Common myeloid progenitor, CD34-positive (primary cell): ENCODE results near the gene TENM3.
"Not testable (repeated sequence)": the region's sequence is repeated elsewhere in the genome, so short reads cannot be mapped to it uniquely, and the experiment has no call there.

Source experiments
- CTCF ChIA-PET: fragments of 350-600 bp; sonication (Branson Sonifier 250); formaldehyde crosslinking; loops from one replicate; lab custom pipeline; 2021; ENCODE audit warnings: antibody characterized with exemption; lab: Charles Lee
- POLR2A ChIA-PET: fragments of 350-600 bp; sonication (Branson Sonifier 250); formaldehyde crosslinking; loops from one replicate; lab custom pipeline; 2021; ENCODE audit warnings: antibody characterized with exemption; lab: Charles Lee
- DNase-seq, 3 donors: peaks; one replicate each; pipeline versions ENCODE4 v3.0.0 to v3.0.0-alpha.2; 2013
- H3K27ac ChIP-seq, 2 experiments: 1 replicate in 1 of 2; 2 replicates in 1 of 2; pipeline ENCODE4 v1.7.0; 2013; ENCODE audit warnings: inconsistent platforms in 2 of 2, low read length in 2 of 2, mild to moderate bottlenecking in 2 of 2, low read depth in 1 of 2, moderate library complexity in 1 of 2; ENCODE audit not compliant: severe bottlenecking in 2 of 2, insufficient read depth in 1 of 2, poor library complexity in 1 of 2
- H3K27me3 ChIP-seq, 5 experiments: replicated peaks in 2 of 5; 1 replicate in 3 of 5; 2 replicates in 2 of 5; pipeline versions ENCODE4 v1.6.1 to v1.7.0; 2013; ENCODE audit warnings: low read length in 4 of 5, mild to moderate bottlenecking in 2 of 5, moderate library complexity in 2 of 5, inconsistent platforms in 1 of 5; ENCODE audit not compliant: insufficient read depth in 5 of 5, control insufficient read depth in 4 of 5
- H3K36me3 ChIP-seq, 4 experiments: 1 replicate in 2 of 4; 2 replicates in 2 of 4; pipeline versions ENCODE4 v1.6.1 to v1.7.0; 2013; ENCODE audit warnings: low read length in 3 of 4, control low read depth in 1 of 4, mild to moderate bottlenecking in 1 of 4; ENCODE audit not compliant: control insufficient read depth in 4 of 4, insufficient read depth in 4 of 4
- H3K4me1 ChIP-seq, 4 experiments: 1 replicate in 3 of 4; 2 replicates in 1 of 4; pipeline versions ENCODE4 v1.6.1 to v1.7.1; 2013; ENCODE audit warnings: low read length in 3 of 4, mild to moderate bottlenecking in 3 of 4, control low read depth in 1 of 4, inconsistent platforms in 1 of 4, moderate library complexity in 1 of 4; ENCODE audit not compliant: control insufficient read depth in 4 of 4, insufficient read depth in 4 of 4; ENCODE audit errors: control extremely low read depth in 1 of 4
- H3K4me3 ChIP-seq, 7 experiments: 1 replicate in 4 of 7; 2 replicates in 3 of 7; pipeline versions ENCODE4 v1.5.1 to v1.7.0; 2013; ENCODE audit warnings: mild to moderate bottlenecking in 7 of 7, low read length in 6 of 7, moderate library complexity in 6 of 7, inconsistent platforms in 2 of 7, low read depth in 2 of 7, control low read depth in 1 of 7; ENCODE audit not compliant: insufficient read depth in 4 of 7, control insufficient read depth in 1 of 7; ENCODE audit errors: extremely low read depth in 1 of 7
- H3K9me3 ChIP-seq, 5 experiments: 1 replicate in 4 of 5; 2 replicates in 1 of 5; pipeline versions ENCODE4 v1.6.1 to v1.7.1; 2013; ENCODE audit warnings: low read length in 4 of 5, mild to moderate bottlenecking in 2 of 5, inconsistent platforms in 1 of 5, low read depth in 1 of 5, moderate library complexity in 1 of 5; ENCODE audit not compliant: control insufficient read depth in 4 of 5, insufficient read depth in 2 of 5; ENCODE audit errors: control extremely low read depth in 1 of 5
- WGBS: methylation state at CpG from one replicate; pipeline ENCODE4 v1.1.5; 2013; ENCODE audit not compliant: insufficient coverage; 5-methylcytosine and 5-hydroxymethylcytosine counted together

TENM3 gene

DNA sequence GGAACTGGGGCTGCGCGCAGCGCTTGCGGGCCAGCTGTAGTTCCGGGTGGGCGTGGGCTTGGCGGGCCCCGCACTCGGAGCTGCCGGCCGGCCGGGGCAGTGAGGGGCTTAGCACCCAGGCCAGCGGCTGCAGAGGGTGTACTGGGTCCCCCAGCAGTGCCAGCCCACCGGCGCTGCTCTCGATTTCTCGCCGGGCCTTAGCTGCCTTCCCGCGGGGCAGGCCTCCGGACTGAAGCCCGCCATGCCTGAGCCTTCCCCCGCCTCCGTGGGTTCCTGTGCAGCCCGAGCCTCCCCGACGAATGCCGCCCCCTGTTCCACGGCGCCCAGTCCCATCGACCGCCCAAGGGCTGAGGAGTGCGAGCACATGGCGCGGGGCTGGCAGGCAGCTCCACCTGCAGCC lies 143.4 kb downstream of the TENM3 start:
- WGBS, result 98% methylated on average over 22 of the region's 35 CpGs

GRCh38 chr4:182391111-182391684 lies 148.0 kb downstream of the TENM3 start:
- POLR2A ChIA-PET, result no interaction called here
- no peak overlapping the region for H3K4me3 ChIP-seq
- H3K4me1 ChIP-seq, result no peaks in the 10 kb centered on the region
- no peaks in the 10 kb centered on the region for H3K27me3 ChIP-seq
- no peaks in the 10 kb centered on the region for H3K36me3 ChIP-seq
- DNase-seq, result no peak
- no peaks in the 10 kb centered on the region for H3K9me3 ChIP-seq
- no peak overlapping the region for H3K27ac ChIP-seq
- 98% methylated on average over 6 of the region's 9 CpGs for WGBS
- CTCF ChIA-PET, result interaction anchor here (1.2 kb wide), 1 partner anchor 9 kb away, joined by 6 read pairs; no protein-coding TSS in a partner anchor

More for the DNA sequence above, 143.4 kb downstream of the TENM3 start:
- H3K9me3 ChIP-seq, CTCF ChIA-PET, POLR2A ChIA-PET, DNase-seq, H3K27ac ChIP-seq, H3K27me3 ChIP-seq, H3K4me1 ChIP-seq, H3K36me3 ChIP-seq, H3K4me3 ChIP-seq: not testable (repeated sequence)

- Histone ChIP-seq H3K27me3 (peaks cover 0 to 3% (median 0%) of the 10 kb centered on the region in 5 experiments), H3K27ac (no peak overlapping the region), H3K9me3 (no peaks in the 10 kb centered on the region), H3K4me3 (no peak overlapping the region), H3K4me1 (no peaks in the 10 kb centered on the region), H3K36me3 (no peaks in the 10 kb centered on the region)
- POLR2A ChIA-PET, result no interaction called here
- no CpG with 5 or more reads among the region's 3 CpGs for WGBS
- no peak for DNase-seq
- CTCF ChIA-PET, result no interaction called here
Measured at GRCh38 chr4:182394181-182394580, 151.0 kb downstream of the TENM3 start.

DNA sequence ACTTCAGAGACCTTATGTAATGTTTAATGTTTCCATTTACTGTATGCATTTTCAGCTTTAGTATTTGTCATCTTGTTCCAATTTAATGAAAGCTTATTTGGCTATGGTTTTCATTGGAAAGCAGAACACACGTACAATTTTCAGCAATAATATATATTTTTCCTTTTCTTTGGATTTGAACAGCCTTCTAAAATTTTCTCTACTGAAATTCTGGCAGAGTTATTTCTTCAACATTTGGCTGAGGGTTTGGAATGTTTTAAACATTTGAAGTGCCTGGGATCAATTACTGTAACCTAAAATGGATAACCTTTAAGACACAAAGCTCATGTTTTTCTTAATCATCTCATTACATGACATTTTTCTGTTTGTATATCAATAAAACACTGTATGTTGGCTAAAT lies 156.9 kb downstream of the TENM3 start:
- ChIA-PET CTCF (interaction anchor here (2.0 kb wide), 1 partner anchor 9 kb away, joined by 6 read pairs; no protein-coding TSS in a partner anchor), POLR2A (no interaction called here)
- Histone ChIP-seq H3K9me3 (no peaks in the 10 kb centered on the region), H3K27me3 (peaks cover 0 to 4% (median 2%) of the 10 kb centered on the region in 5 experiments), H3K36me3 (no peaks in the 10 kb centered on the region), H3K4me1 (no peaks in the 10 kb centered on the region), H3K27ac (no peak overlapping the region), H3K4me3 (no peak overlapping the region)
- no CpG with 5 or more reads among the region's 1 CpG for WGBS
- no peak for DNase-seq

DNA sequence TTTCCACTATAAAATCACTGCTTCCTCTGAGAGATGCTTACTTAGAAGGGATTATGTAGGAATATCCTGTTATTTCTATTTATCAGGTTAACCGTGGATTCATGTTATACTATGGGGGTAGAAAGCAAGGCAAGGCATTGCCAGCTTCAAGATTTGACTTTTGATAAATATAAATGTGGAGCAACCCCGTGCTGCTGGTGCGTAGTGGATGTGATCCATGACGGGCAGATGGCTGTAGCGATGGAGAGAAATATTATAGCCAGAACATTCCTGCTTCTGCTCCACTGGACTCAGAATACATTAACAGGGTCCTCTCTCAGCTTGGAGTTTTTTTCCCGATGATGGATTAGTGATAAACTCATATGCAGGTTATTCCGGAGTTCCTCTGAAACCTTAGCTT lies 157.6 kb downstream of the TENM3 start:
- ChIA-PET CTCF (interaction anchor here (2.0 kb wide), 1 partner anchor 10 kb away, joined by 6 read pairs; no protein-coding TSS in a partner anchor), POLR2A (no interaction called here)
- Histone ChIP-seq H3K4me1 (no peaks in the 10 kb centered on the region), H3K4me3 (no peak overlapping the region), H3K27ac (no peak overlapping the region), H3K9me3 (no peaks in the 10 kb centered on the region), H3K36me3 (no peaks in the 10 kb centered on the region), H3K27me3 (peaks cover 0 to 6% (median 2%) of the 10 kb centered on the region in 5 experiments)
- no peak for DNase-seq
- 95% methylated on average over 6 of the region's 7 CpGs for WGBS

DNA sequence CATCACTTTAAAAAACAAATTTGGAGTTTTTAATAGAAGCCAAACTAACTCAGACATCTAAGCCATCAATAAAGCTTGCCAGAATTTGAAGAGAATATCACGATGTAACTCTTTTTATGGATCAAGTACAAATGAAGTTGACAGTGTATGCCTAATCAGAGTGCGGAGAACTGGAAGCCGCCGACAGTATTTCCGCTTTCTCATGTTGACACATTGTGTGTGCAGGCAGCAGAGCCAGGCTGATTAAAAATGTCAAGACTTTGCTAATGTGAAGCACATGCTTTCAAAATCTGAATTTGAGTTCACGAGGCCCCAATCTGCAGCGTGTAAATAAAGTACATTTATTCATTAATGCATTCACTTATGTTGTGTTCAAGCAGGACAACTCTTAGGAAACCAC lies 161.2 kb downstream of the TENM3 start:
- CTCF ChIA-PET, result no interaction called here
- Histone ChIP-seq H3K4me3 (no peak overlapping the region), H3K9me3 (no peaks in the 10 kb centered on the region), H3K27me3 (peaks cover 0 to 8% (median 0%) of the 10 kb centered on the region in 5 experiments), H3K27ac (no peak overlapping the region), H3K4me1 (no peaks in the 10 kb centered on the region), H3K36me3 (no peaks in the 10 kb centered on the region)
- 97% methylated on average over 5 of the region's 7 CpGs for WGBS
- no peak for DNase-seq
- POLR2A ChIA-PET, result no interaction called here

- Histone ChIP-seq H3K27me3 (peaks cover 0 to 5% (median 0%) of the 10 kb centered on the region in 5 experiments), H3K4me3 (no peak overlapping the region), H3K4me1 (no peaks in the 10 kb centered on the region), H3K9me3 (no peaks in the 10 kb centered on the region), H3K36me3 (no peaks in the 10 kb centered on the region), H3K27ac (no peak overlapping the region)
- ChIA-PET POLR2A (no interaction called here), CTCF (no interaction called here)
- WGBS, result 91% methylated on average over 4 of the region's 11 CpGs
- DNase-seq, result no peak
Measured at GRCh38 chr4:182405087-182405486, 161.9 kb downstream of the TENM3 start.
